Adrenal gland (tissue), 12 donors: ENCODE measurements around the gene AOPEP. TPM values are rescaled to one million over a fixed set of nuclear protein-coding genes. Genes with fewer than 3 reads are reported as not detected.

Experiments
- DNase-seq, 7 donors: peaks; one replicate each; pipeline ENCODE4 v3.0.0-alpha.2; 2019 to 2020
- H3K27ac ChIP-seq, 5 donors: fragments of 200-600 bp; sonication (generic) in 4 of 5; 1 replicate in 3 of 5; 2 replicates in 2 of 5; pipeline versions ENCODE4 v1.5.1 to v1.8.0; 2016 to 2020; ENCODE audit warnings: mild to moderate bottlenecking in 1 of 5
- H3K27me3 ChIP-seq: fragments of 200-600 bp; 2 replicates; pipeline ENCODE4 v1.8.0; 2021
- H3K36me3 ChIP-seq, 2 donors: fragments of 200-600 bp; replicated peaks in 1 of 2; 1 replicate in 1 of 2; 2 replicates in 1 of 2; pipeline versions ENCODE4 v1.5.1 to v1.8.0; 2018 to 2022
- H3K4me1 ChIP-seq, 2 donors: fragments of 200-600 bp; replicated peaks in 1 of 2; 1 replicate in 1 of 2; 2 replicates in 1 of 2; pipeline versions ENCODE4 v1.5.1 to v1.8.0; 2018 to 2021
- H3K4me3 ChIP-seq, 4 donors: fragments of 200-600 bp; sonication (generic) in 3 of 4; one replicate each; pipeline ENCODE4 v1.5.1; 2016 to 2018
- H3K9me3 ChIP-seq, 3 donors: fragments of 200-600 bp; sonication (generic) in 1 of 3; replicated peaks in 1 of 3; 1 replicate in 2 of 3; 2 replicates in 1 of 3; pipeline versions ENCODE4 v1.5.1 to v1.8.0; 2016 to 2021
- POLR2A ChIP-seq, 2 donors: fragments of 450-650 bp; IDR thresholded peaks; one replicate each; pipeline ENCODE4 v1.6.1; 2017; ENCODE audit warnings: antibody characterized with exemption in 2 of 2, mild to moderate bottlenecking in 2 of 2, moderate library complexity in 1 of 2
- WGBS, 4 donors: extraction: QIAGEN DNeasy Blood & Tissue Kit in 2 of 4; methylation state at CpG; one replicate each; pipeline versions ENCODE4 v1.1.5 to v1.1.7; 2013 to 2017; 5-methylcytosine and 5-hydroxymethylcytosine counted together
- intact Hi-C, 2 donors: fragments of 100-400 bp; cut with DNase I; formaldehyde crosslinking; loops; one replicate each; pipeline versions ENCODE4 v1.14.1 to v1.15.0; 2022 to 2023
- polyA plus RNA-seq, 3 donors: library from polyadenylated mRNA; stranded (reverse); fragments of 200-250 nt in 2 of 3; fragments of 350-450 nt in 1 of 3; fragmentation: Illumina TruSeq in 1 of 3; extraction: RNeasy Lipid Tissue Mini Kit (QIAGEN cat#74804) in 1 of 3; gene quantifications; one replicate each; pipeline ENCODE4 v1.2.3, GENCODE V29; 2013 to 2014
- total RNA-seq, 9 donors: library from RNA; depleted of rRNA in 4 of 9; stranded (reverse); fragments of >200 nt in 4 of 9; fragments of 120-200 nt in 1 of 9; fragmentation: NEBNext Ultra II Directional in 1 of 9; extraction: Animal tissue kit (Norgen Biotek cat#: 25700) in 1 of 9; gene quantifications; one replicate each; pipeline versions ENCODE4 v1.1.0 to v1.2.4, GENCODE V29; 2013 to 2023
- TF ChIP-seq, protein P1 (sequence below), 6 experiments: fragments of 450-650 bp in 4 of 6; fragments of 200-600 bp in 2 of 6; sonication (generic) in 1 of 6; IDR thresholded peaks; 1 replicate in 5 of 6; 2 replicates in 1 of 6; pipeline versions ENCODE4 v1.5.1 to v1.8.0; 2016 to 2021; ENCODE audit warnings: antibody characterized with exemption in 6 of 6, mild to moderate bottlenecking in 2 of 6, moderate library complexity in 1 of 6
- donor health status: healthy with polysubstance abuse.
- donor health status: Bipolar disorder and iron deficiency.
- donor health status: DM: yes; HTN: yes; CAD: no.
- donor health status: DM: no; HTN: no; CAD: no.
- donor health status: DM: no; HTN: no; CAD: no.
- donor health status: DM: yes; HTN: yes; CAD: no.

AOPEP gene
- total and polyA plus RNA-seq, 12 donors = 31.0 to 99.6 (median 71.0) TPM

DNA sequence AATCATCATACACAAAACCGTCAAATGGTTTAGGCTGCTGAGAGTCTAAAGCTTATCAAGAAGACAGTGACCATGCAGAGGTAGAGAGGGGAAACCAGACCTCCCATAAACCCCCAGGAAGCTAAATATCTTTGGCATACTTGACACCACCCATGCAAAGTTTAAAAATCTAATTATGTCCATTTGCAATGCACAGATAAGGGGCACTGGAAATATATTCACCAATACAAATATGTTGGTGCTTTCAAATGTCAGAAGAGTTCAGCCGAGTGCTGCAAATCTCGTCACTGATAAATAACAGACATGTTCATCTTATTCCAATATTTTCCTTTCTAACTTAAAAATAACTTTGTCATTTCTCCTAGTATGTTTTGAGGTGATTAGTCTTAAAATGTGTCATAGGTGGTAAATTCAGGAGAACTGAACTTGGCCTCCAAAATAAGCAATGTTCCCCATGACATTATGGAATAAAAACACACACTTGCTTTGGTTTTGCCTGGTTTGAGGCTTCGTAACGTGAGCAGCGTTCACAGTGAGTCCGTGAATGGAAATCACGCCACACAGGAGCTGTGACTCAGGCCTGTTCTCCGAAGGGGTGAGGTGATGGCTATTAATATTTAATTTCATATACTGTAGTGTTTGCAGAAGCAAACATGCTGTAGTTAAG lies 182.2 kb downstream of the AOPEP start:
- peak in 1 of 7 donors; percentile 14 for DNase-seq
- H3K9me3 ChIP-seq = no peaks in the 10 kb centered on the region
- no peaks in the 10 kb centered on the region for H3K36me3 ChIP-seq
- intact Hi-C loops = loop anchor here in 1 of 2 donors (5.0 kb wide), 1 partner anchor 51 kb away; no protein-coding TSS in a partner anchor
- peaks cover 0 to 26% of the 10 kb centered on the region in 2 donors for H3K4me1 ChIP-seq
- TF ChIP-seq, protein P1, sequence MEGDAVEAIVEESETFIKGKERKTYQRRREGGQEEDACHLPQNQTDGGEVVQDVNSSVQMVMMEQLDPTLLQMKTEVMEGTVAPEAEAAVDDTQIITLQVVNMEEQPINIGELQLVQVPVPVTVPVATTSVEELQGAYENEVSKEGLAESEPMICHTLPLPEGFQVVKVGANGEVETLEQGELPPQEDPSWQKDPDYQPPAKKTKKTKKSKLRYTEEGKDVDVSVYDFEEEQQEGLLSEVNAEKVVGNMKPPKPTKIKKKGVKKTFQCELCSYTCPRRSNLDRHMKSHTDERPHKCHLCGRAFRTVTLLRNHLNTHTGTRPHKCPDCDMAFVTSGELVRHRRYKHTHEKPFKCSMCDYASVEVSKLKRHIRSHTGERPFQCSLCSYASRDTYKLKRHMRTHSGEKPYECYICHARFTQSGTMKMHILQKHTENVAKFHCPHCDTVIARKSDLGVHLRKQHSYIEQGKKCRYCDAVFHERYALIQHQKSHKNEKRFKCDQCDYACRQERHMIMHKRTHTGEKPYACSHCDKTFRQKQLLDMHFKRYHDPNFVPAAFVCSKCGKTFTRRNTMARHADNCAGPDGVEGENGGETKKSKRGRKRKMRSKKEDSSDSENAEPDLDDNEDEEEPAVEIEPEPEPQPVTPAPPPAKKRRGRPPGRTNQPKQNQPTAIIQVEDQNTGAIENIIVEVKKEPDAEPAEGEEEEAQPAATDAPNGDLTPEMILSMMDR (IDR thresholded peaks at IDR 0.05) = no peak
- no peak for TF ChIP-seq POLR2A (IDR thresholded peaks at IDR 0.05)
- H3K27me3 ChIP-seq = no peaks in the 10 kb centered on the region
- no peak overlapping the region for H3K4me3 ChIP-seq
- H3K27ac ChIP-seq = peak overlapping the region in 1 of 5 donors; percentile 42
- WGBS, 4 donors = 77 to 87% (median 80%) methylated on average over 9 of the region's 9 CpGs

DNA sequence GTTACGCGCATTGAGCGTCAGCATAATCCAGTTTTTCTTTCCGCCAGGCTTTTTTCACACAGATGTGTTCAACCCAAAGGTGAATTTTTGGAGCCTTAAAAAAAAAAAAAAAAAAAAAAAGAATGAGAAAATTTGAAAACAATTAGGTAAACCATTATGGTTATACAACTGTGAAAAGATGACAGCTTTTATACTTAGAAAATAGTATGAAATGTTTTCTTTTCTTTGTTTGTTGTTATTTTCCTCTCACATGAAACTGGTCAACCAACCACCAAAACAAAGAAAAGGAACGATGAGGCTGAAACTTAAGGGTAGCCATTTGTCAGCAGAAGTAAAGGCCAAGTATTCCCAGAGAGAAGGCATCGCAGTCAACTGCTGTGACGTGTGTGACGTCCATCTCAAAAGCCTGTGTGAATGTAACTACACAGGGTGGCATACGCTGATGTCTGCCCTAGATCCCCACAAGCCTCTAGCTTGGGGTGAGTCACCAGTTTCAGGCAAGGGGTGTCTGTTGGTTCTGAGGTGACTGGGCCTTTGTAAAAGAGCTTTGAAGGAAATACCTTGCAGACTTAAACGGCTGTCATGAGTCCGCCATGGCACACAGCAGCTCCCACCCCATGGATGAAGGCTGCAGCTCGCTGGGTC lies 182.9 kb downstream of the AOPEP start:
- TF ChIP-seq POLR2A (IDR thresholded peaks at IDR 0.05) = no peak
- TF ChIP-seq, protein P1 (IDR thresholded peaks at IDR 0.05) = no peak
- no peak for DNase-seq
- peaks cover 0 to 27% of the 10 kb centered on the region in 2 donors for H3K4me1 ChIP-seq
- no peak overlapping the region for H3K4me3 ChIP-seq
- H3K27ac ChIP-seq = no peak overlapping the region
- no peaks in the 10 kb centered on the region for H3K27me3 ChIP-seq
- 91 to 97% (median 94%) methylated on average over 11 to 12 of the region's 12 CpGs for WGBS, 4 donors
- no peaks in the 10 kb centered on the region for H3K9me3 ChIP-seq
- intact Hi-C loops = loop anchor here in 1 of 2 donors (5.0 kb wide), 1 partner anchor 52 kb away; no protein-coding TSS in a partner anchor
- no peaks in the 10 kb centered on the region for H3K36me3 ChIP-seq

DNA sequence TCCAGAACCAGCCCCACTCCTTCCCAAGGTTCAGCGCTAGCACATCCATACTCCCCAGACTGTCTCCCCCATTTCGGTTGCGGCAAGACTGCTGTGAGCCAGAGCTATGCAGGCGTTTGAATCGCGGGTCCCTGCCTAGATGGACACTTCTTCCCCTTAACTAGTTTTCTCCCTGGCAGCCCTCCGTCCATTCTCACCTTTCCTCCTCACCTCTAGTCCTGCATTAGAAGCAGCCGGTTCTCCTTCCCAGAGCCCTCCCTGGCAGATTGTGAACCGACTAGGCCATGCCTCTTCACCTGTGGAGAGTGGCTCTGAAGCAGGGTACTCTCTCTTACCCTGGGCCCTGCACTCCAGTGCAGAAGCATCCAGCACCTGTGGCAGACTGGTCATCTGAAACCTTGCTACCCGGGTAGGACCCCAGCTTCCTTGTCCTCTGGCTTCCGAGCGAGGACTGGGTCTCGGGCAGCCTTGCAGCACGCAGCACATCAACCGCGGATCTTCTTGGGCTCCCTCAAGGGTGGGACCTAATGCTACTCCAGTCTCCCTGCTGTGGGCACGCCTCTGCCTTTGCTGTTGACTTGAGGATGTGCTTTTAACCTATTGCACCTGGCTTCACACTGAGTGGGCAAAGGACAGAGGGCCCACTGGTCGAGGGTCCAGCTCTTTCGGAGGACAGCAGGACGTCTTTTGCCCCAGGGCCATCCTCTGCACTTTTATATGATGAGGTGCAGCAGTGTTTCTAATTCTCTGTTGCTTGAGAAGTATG lies 183.6 kb downstream of the AOPEP start:
- Histone ChIP-seq H3K4me1 (peaks cover 5 to 34% of the 10 kb centered on the region in 2 donors), H3K27ac (no peak overlapping the region)

More for the DNA sequence above, 183.6 kb downstream of the AOPEP start:
- intact Hi-C loops = loop anchor here in 1 of 2 donors (5.0 kb wide), 1 partner anchor 53 kb away; no protein-coding TSS in a partner anchor
- H3K27me3 ChIP-seq = no peaks in the 10 kb centered on the region
- no peak overlapping the region for H3K4me3 ChIP-seq
- no peaks in the 10 kb centered on the region for H3K36me3 ChIP-seq
- TF ChIP-seq, protein P1 (IDR thresholded peaks at IDR 0.05) = no peak
- no peak for TF ChIP-seq POLR2A (IDR thresholded peaks at IDR 0.05)
- no peaks in the 10 kb centered on the region for H3K9me3 ChIP-seq
- DNase-seq = peak in 1 of 7 donors; percentile 12
- 94 to 98% (median 97%) methylated on average over 12 to 20 of the region's 20 CpGs for WGBS, 4 donors
